NCI-H1436 treated with DMSO at 0.1 percent for 48 hours (cell line): ENCODE measurements around the gene OR13J1.
A peak's percentile ranks its signal among the peaks of the same experiment; 100 is the strongest.

ENCODE experiments used
- DNase-seq: peaks from one replicate; lab custom pipeline; 2025; lab: John Stamatoyannopoulos, UW

The OR13J1 gene

GRCh38 chr9:35834260-35835215, 35.7 kb downstream of the OR13J1 start:
- DNase-seq: no peak

GRCh38 chr9:35832814-35833213, 37.4 kb downstream of the OR13J1 start:
- DNase-seq: no peak

GRCh38 chr9:35831040-35831439, 39.2 kb downstream of the OR13J1 start:
- DNase-seq: no peak

DNA sequence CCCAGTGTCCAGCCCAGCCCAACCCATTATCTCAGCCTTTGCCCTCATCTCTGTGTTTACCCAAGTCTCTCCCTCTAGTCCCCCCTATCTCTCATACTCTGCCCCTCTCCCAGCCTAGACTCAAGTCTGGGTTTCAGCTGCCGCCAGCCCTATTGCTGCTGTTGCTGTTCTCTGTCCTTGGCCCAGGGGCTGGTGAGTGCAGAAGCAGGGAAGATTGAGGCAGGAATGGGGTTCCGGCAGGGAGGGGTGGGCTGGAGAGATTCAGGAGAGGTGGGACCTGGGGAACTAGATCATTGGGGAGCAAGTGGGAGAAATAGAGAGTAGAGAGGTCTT, 40.5 kb downstream of the OR13J1 start:
- no peak for DNase-seq

DNA sequence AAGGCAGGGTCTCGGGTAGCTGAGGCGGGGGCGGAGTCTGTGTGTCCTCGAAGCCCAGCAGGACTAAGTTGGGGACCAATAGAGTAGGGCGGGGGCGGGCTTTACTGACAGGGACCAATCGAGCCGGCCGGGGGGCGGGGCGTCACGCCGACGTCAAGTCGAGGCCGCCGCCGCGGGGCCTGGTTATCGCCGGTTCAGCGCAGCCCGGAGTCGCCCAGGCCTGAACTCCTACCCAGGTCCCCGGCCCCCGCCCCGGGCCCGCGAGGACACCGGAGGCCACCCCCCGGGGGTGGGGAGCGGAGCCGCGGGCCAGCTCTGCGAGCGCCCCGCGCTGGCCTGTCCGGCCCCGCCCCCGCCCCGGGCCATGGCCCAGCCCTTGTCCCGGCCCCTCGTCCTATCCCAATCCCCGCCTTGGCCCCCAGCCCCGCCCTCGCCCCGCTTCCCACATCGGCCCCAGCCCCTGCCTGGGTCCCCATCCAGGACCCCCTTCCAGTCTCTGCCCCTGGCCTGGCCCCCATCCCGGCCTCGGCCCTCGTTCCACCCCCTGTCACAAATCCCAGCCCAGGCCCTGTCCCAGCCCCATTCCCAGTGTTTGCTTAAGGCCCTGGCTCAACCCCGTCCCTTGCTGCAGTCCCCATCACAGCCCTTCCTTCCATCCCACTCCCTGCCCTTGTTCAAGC, 41.0 kb downstream of the OR13J1 start, which contains the start of gene TMEM8B:
TSS of gene TMEM8B (plus strand) at position 145 of the 680 bp plus-strand sequence. CDS start at position 365, 220 bp downstream.
- peak; percentile 50 for DNase-seq

- DNase-seq: no peak
These were observed 41.5 kb downstream of the OR13J1 start, which contains the start of gene FAM221B for GRCh38 chr9:35828716-35829083. TSS of gene FAM221B (minus strand) at chr9:35828732. CDS start at chr9:35826161, 2,571 bp downstream.

- DNase-seq: no peak
These were observed 42.7 kb downstream of the OR13J1 start for GRCh38 chr9:35827486-35827885.

- DNase-seq: no peak
These were observed 44.0 kb downstream of the OR13J1 start for GRCh38 chr9:35826071-35826701.

GRCh38 chr9:35822926-35823325, 47.3 kb downstream of the OR13J1 start:
- DNase-seq: no peak

GRCh38 chr9:35820076-35820475, 50.1 kb downstream of the OR13J1 start:
- DNase-seq: no peak
